Fibroblast of upper back skin (primary cell): Measurements from ENCODE around the gene CTAGE9.

ENCODE experiments used
- DNase-seq: peaks from one replicate; pipeline ENCODE4 v3.0.0-alpha.2; 2013

The CTAGE9 gene

DNA sequence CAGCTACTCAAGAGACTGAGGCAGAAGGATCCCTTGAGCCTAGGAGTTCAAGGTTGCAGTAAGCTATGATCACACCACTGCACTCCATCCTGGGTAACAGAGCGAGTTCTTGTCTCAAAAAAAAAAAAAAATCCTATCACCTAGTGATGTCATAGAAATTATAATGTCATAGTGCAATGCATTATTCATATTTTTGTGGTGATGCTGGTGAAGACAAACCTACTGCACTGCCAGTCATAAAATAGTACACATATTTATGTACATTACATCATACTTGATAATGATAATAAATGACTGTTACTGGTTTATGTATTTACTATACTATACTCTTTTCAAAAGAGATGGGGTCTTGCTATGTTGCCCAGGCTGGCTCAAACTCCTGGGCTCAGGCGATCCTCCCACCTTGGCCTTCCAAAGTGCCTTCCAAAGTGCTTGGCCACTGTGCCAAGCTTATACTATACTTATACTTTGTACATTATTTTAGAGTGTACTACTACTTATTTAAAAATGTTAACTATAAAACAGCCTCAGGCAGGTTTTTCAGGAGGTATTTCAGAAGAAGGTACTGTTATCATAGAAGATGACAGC is 47.1 kb downstream of the CTAGE9 start:
- no peak for DNase-seq

DNA sequence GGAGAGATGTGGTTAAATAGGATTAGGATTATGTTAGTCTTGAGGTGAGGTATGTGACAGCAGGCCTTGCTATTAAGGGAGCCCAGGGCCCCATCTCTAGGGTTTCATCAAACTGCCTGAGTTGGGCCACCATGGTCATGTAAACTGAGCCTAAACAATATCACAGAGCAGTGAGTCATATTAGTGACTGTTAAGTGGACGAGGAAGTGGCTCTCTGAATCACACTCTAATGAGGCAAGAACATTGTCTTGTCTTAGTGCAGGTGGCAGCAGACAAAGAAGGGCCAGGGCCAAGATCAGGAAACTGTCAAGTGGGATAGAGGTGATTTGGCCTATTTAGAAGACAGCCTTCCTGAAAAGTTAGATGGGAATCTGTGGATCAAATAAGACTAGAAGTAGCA is 50.6 kb downstream of the CTAGE9 start:
- DNase-seq: no peak
